SK-N-SH treated with all-trans-retinoic acid at 6 μM for 48 hours (cell line): ENCODE data around the gene BLTP1.

Experiments used
- ARNTL ChIP-seq: fragments of 450-650 bp; formaldehyde crosslinking; IDR thresholded peaks from 2 replicates; pipeline ENCODE4 v1.5.0; 2020; ENCODE audit warnings: low read depth, mild to moderate bottlenecking, moderate library complexity, borderline replicate concordance
- CSDC2 ChIP-seq: fragments of 250-450 bp; sonication (Bioruptor Pico); IDR thresholded peaks from 2 replicates; pipeline ENCODE4 v1.5.0; 2020; ENCODE audit warnings: mild to moderate bottlenecking, moderate library complexity
- PATZ1 ChIP-seq: fragments of 250-450 bp; sonication (Bioruptor Pico); IDR thresholded peaks from 2 replicates; pipeline ENCODE4 v1.8.0; 2020; ENCODE audit warnings: mild to moderate bottlenecking, moderate library complexity, borderline replicate concordance
- POU6F1 ChIP-seq: fragments of 250-450 bp; sonication (Bioruptor Pico); IDR thresholded peaks from 2 replicates; pipeline ENCODE4 v1.8.0; 2021; ENCODE audit warnings: low read depth, mild to moderate bottlenecking, moderate library complexity, borderline replicate concordance
- PPARA ChIP-seq: fragments of 250-450 bp; sonication (Bioruptor Pico); IDR thresholded peaks from 2 replicates; pipeline ENCODE4 v1.5.0; 2020; ENCODE audit warnings: mild to moderate bottlenecking, borderline replicate concordance
- RARB ChIP-seq: fragments of 250-450 bp; sonication (Bioruptor Pico); IDR thresholded peaks from 2 replicates; pipeline ENCODE4 v1.8.0; 2021; ENCODE audit warnings: mild to moderate bottlenecking, moderate library complexity
- SNAI2 ChIP-seq: fragments of 250-450 bp; sonication (Bioruptor Pico); IDR thresholded peaks from 2 replicates; pipeline ENCODE4 v1.5.0; 2020; ENCODE audit warnings: mild to moderate bottlenecking, moderate library complexity
- TOX ChIP-seq: fragments of 250-450 bp; sonication (Bioruptor Pico); IDR thresholded peaks from 2 replicates; pipeline ENCODE4 v1.8.0; 2021; ENCODE audit warnings: mild to moderate bottlenecking, moderate library complexity, borderline replicate concordance
- ZFP3 ChIP-seq: fragments of 250-450 bp; sonication (Bioruptor Pico); IDR thresholded peaks from 2 replicates; pipeline ENCODE4 v1.5.0; 2020; ENCODE audit warnings: mild to moderate bottlenecking, moderate library complexity
- ZFP30 ChIP-seq: fragments of 450-650 bp; formaldehyde crosslinking; IDR thresholded peaks from 2 replicates; pipeline ENCODE4 v1.5.0; 2022; ENCODE audit warnings: mild to moderate bottlenecking, moderate library complexity
- ZNF70 ChIP-seq: fragments of 450-650 bp; formaldehyde crosslinking; IDR thresholded peaks from 2 replicates; pipeline ENCODE4 v1.5.0; 2020; ENCODE audit warnings: mild to moderate bottlenecking, moderate library complexity

- TF ChIP-seq RARB (no peak), PATZ1 (CRISPR knock-in tag) (no peak), CSDC2 (no peak), TOX (CRISPR knock-in tag) (no peak), ZNF70 (CRISPR knock-in tag) (no peak), ZFP3 (CRISPR knock-in tag) (no peak), PPARA (CRISPR knock-in tag) (no peak), ARNTL (CRISPR knock-in tag) (no peak), ZFP30 (CRISPR knock-in tag) (no peak), SNAI2 (CRISPR knock-in tag) (no peak), POU6F1 (CRISPR knock-in tag) (no peak)
Observed at GRCh38 chr4:122151982-122152710, at the start of gene BLTP1.
